Stimulated activated CD4-positive, alpha-beta T cell treated with anti-CD3 and anti-CD28 coated beads, TNF-alpha, amount 100 ng/mL, for 1 hour (primary cell): ENCODE measurements around the gene PLSCR1.

Experiments used
- DNase-seq, 3 donors: peaks; one replicate each; pipeline ENCODE4 v3.0.0-alpha.2; 2020; ENCODE audit warnings: low read depth in 3 of 3, low spot score in 1 of 3

Gene PLSCR1, protein sequence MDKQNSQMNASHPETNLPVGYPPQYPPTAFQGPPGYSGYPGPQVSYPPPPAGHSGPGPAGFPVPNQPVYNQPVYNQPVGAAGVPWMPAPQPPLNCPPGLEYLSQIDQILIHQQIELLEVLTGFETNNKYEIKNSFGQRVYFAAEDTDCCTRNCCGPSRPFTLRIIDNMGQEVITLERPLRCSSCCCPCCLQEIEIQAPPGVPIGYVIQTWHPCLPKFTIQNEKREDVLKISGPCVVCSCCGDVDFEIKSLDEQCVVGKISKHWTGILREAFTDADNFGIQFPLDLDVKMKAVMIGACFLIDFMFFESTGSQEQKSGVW

DNA sequence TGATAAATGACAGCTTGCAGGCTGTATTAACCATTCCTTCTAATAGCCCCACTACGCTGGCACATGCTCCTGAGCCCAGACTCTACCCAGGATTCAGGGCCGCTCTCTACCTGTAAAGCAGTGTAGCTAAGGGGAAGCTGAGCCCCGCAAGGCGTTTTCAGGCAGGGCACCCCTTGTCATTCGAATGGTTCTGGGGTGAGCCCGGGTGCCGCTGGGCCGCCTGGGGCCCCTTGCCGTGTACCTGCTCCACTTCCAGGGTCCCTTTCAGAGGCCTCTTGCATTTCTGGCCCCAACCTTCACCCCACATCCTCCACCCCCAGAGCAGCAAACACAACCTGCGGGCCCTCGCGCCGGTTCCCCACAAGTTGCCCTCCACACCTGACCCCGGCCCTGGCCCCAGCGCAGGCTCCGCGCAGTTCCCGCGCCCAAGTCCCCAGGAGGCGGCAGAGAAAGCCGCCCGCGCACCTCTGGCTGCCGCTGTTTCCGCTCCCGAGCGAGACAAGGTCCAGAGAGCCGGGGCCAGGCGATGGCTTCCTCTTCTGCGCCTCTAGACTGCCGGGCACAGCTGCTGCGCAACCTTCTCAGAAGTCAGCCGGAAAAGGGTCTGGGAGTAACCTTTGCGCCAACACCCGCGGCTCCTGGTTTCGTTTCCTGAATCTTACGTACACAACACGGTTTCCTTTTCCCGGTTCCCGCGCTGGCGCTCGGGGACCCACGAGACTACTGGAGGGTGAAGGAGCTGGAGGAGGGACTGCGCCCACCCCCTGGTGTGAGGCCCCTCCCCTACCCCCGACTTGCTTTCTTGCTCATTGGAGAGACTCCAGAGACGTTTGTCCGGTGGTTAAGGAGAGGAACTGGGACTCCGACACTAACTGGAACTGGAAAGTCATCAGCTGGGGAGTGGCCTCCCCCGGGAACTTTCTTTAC is at the start of gene PLSCR1:
Gene PLSCR1 (minus strand): TSS at position 606 of the 927 bp plus-strand sequence. CDS start 8,055 bp downstream, outside the sequence.
- DNase-seq: peak in 2 of 3 donors; percentile 27 to 45

- no peak for DNase-seq
Observed at GRCh38 chr3:146593776-146594175, 49.4 kb upstream of the PLSCR1 start.

GRCh38 chr3:146590521-146590920 is 46.1 kb upstream of the PLSCR1 start:
- no peak for DNase-seq

DNA sequence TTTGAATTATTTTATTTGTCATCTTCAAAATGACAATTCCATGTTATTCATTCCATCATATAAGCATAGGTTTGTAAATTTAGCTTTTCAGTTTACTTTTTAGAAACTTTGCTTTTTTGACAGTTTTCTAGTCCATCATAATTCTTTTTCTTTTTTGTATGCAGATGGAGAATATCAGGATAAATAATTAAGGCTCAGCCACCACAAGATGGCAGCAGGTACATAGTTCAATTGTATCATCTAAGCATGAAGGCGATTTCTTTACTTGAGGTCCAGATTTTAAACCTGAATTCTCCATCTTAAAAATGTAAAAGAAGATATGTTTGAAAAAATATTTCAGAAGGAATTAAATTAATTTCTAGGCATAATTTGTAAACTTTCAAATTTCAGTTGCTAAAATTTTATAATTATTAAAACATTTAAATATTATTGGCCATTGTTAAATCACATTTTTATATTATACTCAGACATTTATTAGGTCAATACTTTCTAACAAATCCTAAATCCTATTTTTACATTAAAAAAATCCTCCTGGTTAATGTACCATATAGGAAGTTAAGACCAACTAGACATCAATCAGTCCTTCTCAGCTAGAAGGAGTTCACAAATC is 45.6 kb upstream of the PLSCR1 start:
- no peak for DNase-seq

DNA sequence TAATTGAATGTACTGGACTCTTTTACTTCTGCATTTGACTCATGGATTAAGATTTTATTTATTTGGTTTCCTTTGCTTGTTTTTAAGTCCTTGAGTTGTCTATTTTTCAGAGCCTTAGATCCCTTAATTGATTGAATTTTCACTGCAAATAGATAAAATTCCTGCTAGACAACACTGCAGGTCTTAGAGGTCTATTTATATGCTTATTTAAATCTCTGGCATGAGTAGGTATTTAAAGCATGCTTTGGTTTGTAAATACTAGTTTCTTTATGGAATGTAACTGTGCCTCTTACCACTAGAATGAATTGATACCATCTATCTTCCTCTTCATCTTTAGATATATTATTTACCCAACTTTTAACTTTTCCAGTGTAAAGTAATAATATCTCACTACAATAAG is 40.7 kb upstream of the PLSCR1 start:
- no peak for DNase-seq

GRCh38 chr3:146581951-146582467 is 37.6 kb upstream of the PLSCR1 start:
- DNase-seq: no peak

- DNase-seq: no peak
Observed at GRCh38 chr3:146581080-146581601, 36.7 kb upstream of the PLSCR1 start.

DNA sequence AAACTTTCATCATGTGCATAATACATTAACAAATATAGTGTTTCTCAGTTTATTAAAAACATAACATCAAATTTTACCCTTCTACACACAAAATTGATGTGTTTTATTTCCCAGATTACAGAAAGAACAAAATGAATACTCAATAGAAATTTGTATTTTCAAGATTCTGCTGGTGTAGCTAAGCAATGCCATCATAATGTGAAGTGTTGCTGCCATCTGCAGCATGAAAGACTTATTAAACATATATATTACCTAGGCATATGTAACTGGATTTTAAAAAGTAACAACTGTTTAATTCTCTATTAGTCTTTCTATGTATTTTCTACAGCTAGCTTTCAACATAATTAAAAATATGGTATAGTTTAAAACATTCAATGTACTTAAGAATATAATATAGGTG is 33.3 kb upstream of the PLSCR1 start:
- DNase-seq: no peak

GRCh38 chr3:146575636-146576035 is 31.2 kb upstream of the PLSCR1 start:
- no peak for DNase-seq

DNA sequence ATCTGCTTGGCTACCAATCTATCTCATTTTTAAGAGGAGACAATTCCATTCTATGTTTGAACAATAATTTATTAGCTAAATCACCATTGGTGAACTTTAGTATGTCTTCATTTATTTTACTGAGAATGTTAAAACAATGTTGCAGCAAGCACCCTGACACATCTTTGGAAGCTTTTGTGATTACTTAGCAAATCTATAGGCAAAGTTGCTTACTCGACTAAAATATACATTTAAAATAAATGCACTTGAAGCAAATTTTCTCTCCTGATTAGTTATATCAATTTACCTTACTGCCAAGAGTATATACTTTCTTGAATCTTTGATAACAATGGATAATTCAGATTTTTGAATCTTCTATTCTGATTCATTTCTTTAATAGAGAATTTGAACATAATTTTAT is 29.8 kb upstream of the PLSCR1 start:
- DNase-seq: no peak

GRCh38 chr3:146569314-146569713 is 24.9 kb upstream of the PLSCR1 start:
- DNase-seq: no peak

DNA sequence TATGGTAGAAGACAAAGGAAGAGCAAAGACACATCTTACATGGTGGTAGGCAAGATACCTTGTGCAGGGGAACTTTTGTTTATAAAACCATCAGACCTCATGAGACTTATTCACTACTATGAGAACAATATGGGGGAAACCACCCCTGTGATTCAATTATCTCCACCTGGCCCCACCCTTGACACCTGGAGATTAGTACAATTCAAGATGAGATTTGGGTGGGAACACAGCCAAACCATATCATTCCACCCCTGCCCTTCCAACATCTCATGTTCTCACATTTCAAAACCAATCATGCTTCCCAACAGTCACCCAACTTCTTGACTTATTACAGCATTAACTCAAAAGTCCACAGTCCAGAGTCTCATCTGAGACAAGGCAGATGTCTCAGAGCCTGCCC is 21.7 kb upstream of the PLSCR1 start:
- no peak for DNase-seq

DNA sequence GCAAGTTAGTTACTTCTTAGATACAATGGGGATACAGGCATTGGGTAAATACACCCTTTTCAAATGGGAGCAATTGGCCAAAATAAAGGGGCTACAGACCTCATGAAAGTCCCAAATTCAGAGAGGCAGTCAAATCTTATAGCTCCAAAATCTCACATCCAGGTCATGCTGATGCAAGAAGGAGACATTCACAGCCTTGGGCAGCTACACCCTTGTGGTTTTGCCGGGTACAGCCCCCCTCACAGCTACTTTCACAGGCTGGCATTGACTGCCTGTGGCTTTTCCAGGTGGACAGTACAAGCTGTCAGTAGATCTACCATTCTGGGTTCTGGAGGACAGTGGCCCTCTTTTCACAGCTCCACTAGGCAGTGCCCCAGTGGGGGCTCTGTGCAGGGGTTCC is 17.5 kb upstream of the PLSCR1 start:
- DNase-seq: no peak

DNA sequence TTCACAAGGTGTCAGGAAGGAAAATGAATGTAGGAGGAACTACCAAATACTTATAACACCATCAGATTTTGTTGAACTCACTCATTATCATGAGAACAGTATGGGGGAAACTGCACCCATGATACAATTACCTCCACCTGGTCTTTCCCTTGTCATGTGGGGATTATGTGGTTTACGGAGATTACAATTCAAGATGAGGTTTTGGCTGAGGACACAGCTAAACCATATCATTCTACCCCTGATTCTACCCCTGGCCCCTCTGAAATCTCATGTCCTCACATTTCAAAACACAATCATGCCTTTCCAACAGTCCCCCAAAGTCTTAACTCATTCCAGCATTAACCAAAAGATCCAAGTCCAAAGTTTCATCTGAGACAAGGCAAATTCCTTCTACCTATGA is 17.1 kb upstream of the PLSCR1 start:
- DNase-seq: no peak

DNA sequence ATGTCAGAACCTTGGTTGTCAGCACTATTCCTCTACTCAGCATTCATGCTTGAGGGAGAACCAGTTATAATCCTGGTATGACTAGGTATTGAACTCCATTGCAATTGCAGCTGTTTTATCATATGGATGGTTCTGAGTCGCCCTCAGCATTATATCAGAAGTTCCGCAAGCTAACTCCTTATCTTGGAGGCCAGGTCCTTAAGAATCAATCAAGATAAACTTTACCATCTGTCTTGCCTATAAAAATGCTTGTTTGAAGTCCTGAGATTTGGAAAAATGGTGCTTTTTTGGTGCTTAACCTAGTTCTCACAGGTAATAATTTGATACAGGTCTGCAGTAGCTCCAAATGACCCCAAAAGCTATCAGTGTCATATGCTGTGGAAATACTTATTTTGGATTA is 16.3 kb upstream of the PLSCR1 start:
- DNase-seq: no peak

DNA sequence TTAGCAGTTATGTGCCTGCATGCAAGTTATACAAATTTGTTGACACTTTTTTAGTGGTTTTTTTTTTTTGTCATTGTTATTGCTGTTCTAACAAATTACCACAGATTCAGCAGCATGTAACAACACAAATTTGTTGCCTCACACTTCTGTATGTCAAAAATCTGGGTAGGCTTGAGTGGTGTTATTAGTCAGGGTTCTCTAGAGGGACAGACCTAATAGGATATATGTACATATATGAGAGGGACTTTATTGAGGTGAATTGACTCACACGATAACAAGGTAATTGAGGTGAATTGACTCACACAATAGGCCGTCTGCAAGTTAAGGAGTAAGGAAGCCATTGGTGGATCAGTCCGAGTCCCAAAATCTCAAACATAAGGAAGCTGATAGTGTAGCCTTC is 15.0 kb upstream of the PLSCR1 start:
- DNase-seq: no peak

DNA sequence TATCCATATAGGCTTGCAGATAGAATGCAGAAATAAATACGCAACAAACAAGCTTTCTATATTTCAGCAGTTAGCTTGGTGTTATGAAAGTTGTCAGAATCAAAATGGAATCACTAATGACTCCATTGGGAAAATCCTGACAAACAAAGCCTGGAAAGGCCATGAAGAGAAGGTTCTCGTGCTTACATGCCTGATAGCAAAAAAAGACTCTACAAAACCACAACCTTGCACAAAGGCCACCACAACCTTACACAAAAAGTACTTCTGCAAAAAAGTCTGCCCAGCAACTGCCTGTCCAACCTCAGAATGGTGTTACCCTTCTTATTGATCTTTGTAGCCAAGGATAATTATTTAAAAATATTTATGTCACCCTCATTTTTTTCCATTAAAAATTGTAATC is 14.4 kb upstream of the PLSCR1 start:
- no peak for DNase-seq

DNA sequence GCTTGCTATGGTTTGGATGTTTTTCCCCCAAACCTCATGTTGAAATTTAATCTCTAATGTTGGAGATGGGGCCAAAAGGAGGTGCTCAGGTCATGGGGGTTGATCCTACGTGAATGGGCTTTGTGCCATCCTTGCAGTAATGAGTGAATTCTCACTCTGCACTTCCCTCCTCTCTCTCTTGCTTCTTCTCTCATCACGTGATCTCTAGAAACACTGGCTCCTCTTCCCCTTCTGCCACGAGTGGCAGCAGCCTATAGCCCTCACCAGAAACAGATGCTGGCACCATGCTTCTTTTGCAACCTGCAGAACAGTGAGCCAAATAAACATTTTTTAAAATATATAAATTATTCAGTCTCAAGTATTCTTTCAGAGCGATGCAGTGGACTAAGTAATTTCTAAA is 13.3 kb upstream of the PLSCR1 start:
- DNase-seq: no peak

GRCh38 chr3:146555311-146555710 is 10.9 kb upstream of the PLSCR1 start:
- DNase-seq: no peak

DNA sequence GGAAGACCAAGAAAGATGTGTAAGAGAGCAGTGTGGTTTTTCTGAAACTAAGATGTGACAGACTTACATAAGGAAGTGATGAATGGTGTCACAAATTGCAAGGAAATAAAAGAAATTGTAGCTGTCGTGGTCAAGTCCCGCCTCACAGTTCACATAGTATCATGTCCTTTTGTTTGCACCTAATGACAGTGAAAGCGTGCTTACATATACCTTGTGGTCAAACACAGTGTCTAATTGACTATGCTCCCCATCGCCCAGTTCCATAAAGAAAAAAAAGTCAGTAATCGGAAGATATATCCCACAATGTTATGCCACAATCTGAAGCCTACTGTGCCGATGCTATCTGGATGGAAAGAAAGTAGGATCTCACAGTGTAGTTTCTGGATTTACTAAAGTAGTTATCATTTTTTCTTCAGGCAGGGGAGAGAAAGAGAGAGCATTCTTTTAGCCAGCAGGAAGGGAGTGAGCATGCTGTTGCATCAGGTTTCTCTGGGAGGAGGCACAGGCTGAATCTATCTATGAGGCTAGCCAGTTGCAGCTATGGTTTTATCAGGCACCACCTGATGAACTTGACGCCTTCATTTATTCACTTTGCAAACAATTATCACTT is 9.8 kb upstream of the PLSCR1 start:
- DNase-seq: no peak
